Stimulated activated CD4-positive, alpha-beta T cell treated with anti-CD3 and anti-CD28 coated beads, Interleukin-15, amount 100 ng/mL, for 48 hours (primary cell): ENCODE data around the gene ZNF317.
A peak's percentile ranks its signal among the peaks of the same experiment; 100 is the strongest.
"Not testable (repeated sequence)": the region's sequence is repeated elsewhere in the genome, so short reads cannot be mapped to it uniquely, and the experiment has no call there.

Experiments
- DNase-seq, 2 donors: peaks; one replicate each; pipeline ENCODE4 v3.0.0-alpha.2; 2020; ENCODE audit warnings: low read depth in 2 of 2

ZNF317 gene

GRCh38 chr19:9175326-9175725 is 35.1 kb downstream of the ZNF317 start:
- no peak for DNase-seq

GRCh38 chr19:9178901-9179300 is 38.7 kb downstream of the ZNF317 start, which contains the start of gene OR7D2:
OR7D2 (plus strand) TSS chr19:9178979; CDS start chr19:9185782, 6,803 bp downstream.
- no peak for DNase-seq

- DNase-seq: no peak
These were observed 42.8 kb downstream of the ZNF317 start for GRCh38 chr19:9183000-9183399.

- DNase-seq: no peak
These were observed 47.0 kb downstream of the ZNF317 start for GRCh38 chr19:9187191-9187590.

- no peak for DNase-seq
These were observed 49.3 kb downstream of the ZNF317 start for GRCh38 chr19:9189535-9189934.

GRCh38 chr19:9198044-9198443 is 57.8 kb downstream of the ZNF317 start:
- not testable (repeated sequence) for DNase-seq

- peak; percentile 16 to 41 for DNase-seq
These were observed 65.4 kb downstream of the ZNF317 start for GRCh38 chr19:9205501-9206113.
